T-helper 22 cell (primary cell): ENCODE data around the gene CCND1.
"Not testable (repeated sequence)": the region's sequence is repeated elsewhere in the genome, so short reads cannot be mapped to it uniquely, and the experiment has no call there.

ENCODE experiments used
- DNase-seq: peaks from one replicate; pipeline ENCODE4 v3.0.0-alpha.2; 2020; ENCODE audit warnings: low read depth

Gene CCND1

DNA sequence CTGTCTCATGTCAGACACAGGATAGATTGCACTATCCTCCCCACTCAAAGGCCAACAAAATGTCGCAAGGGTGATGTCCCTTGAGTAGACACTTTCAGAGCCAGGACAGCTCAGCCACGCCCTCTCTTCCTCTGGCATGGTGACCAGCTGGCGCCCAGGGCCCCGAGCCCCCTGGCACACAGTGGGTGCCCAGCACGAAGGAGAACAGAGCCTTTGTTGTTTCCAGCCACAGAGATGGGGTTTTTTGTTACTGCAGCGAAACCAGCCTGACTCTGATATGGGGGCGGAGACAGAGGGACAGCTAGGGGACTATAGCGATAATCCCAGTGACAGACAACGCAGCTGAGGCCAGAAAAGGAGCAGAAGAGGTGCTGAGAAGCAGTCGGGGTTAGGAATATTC is 23.3 kb upstream of the CCND1 start:
- no peak for DNase-seq

DNA sequence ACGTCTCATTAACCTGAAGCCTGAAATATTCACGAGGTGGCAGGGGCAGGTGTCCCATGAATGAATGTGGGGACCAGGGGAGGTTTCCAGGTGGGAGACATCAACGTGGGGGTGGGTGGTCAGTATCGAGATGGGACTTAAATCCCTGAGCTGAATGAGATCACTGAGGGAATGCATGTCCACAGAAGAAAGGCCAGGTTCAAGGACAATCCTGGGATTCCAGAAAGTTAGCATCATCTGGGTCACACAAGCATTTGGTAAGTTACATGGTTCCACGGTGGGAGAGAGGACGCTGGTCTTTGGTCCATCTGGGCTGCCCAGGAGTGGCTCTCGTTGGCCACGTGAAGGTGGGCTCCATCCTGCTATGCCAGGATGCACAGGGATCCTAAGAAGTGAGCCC is 22.7 kb upstream of the CCND1 start:
- DNase-seq: no peak

DNA sequence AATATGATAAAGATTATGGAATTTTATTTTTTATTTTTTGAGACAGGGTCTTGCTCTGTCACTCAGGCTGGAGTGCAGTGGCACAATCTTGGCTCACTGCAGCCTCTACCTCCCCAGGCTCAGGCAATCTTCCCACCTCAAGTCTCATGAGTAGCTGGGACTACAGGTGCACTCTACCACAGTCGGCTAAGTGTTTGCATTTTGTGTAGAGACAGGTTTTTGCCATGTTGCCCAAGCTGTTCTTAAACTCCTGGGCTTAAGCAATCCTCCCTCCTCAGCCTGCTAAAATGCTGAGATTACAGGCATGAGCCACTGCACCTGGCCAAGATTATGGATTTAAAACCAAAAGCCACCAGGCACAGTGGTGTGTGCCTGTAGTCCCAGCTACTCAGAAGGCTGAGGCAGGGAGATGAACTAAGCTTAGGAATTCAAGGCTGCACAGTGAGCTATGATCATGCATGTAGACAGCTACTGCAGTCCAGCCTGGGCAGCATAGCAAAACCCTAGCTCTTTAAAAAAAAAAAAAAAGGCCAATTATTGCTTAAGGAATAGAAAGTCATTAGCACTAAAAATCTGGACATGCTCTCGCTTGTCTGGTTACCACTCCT is 20.2 kb upstream of the CCND1 start:
- DNase-seq: no peak

GRCh38 chr11:69622097-69622681 is 18.8 kb upstream of the CCND1 start:
- DNase-seq: not testable (repeated sequence)

GRCh38 chr11:69624293-69624692 is 16.7 kb upstream of the CCND1 start:
- DNase-seq: no peak

DNA sequence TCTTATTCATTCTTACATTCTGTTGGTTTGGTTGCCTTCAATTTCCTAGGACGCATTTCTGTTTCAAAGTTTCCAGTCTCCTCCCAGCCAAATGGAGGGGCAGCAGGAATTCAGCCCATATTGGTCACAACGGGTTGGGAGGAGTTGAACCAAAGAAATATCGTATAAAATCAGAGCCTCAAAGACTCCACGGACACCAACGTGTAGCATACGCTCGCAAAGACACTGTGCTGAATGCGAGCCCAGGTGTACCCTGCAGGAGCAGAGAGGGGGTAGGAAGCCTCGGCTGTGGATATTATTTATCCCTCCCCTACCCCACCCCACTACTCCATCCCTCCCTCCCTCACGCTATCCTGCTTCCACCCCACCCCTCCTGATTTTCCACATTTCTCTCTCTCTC is 15.5 kb upstream of the CCND1 start:
- no peak for DNase-seq

DNA sequence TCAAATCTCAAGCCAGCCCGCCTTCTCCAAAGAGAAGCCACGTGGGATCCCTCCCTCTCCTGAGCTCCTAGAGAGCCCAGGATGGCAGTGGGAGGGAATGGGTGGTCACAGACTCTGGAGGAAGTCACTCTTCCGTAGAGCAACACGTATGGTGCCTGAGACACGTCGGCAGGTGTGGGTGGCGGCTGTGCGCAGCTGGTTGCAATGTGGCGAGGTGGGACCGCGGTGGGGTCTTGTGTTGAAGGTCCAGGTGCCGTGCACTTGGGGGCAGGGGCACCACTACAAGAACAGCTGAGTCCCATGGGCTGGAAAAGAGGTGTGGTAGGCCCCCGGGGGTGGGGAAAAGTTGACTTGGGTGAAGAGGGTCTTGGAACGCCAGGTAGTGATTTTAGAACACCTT is 13.4 kb upstream of the CCND1 start:
- no peak for DNase-seq

DNA sequence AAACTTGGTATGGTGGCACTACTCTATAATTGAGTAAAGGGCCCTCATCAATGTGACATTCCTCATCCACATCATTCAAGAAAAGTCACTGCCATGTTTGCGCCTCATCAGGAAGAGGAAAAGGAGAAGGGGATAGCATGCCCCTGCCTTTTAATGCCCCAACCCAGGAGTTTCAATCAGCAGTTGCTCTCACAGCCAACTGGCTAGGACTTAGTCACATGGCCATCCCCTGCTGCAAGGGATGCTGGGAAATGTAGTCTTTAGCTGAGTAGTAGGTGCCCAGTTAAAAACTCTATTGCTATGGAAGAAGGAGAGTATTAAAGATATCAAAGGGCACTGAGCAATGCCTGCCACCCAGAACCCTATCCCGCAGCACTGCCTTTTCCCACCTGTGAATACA is 10.9 kb upstream of the CCND1 start:
- no peak for DNase-seq

- DNase-seq: no peak
Measured at GRCh38 chr11:69630424-69630823, 10.5 kb upstream of the CCND1 start.

- DNase-seq: no peak
Measured at GRCh38 chr11:69632900-69633299, 8.1 kb upstream of the CCND1 start.

DNA sequence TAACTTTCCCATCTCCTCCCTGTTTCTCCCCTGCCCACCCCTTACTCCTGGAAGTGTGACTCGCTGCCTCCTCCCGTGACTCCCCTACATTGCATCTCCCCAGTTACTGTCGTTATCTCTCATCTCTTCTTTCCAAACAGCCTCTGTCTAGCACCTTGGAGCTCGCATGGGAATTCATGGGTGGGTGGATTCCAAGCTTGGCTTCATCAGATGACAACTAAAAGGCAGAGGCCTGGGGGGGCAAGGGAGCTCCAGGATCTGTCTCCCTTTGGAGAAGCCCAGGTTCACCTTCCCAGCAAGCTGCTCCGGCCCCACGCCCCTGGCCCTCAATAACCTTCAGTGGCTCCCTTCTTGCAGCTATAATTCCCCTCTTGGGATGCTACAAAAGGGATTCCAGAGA is 6.9 kb upstream of the CCND1 start:
- no peak for DNase-seq

- DNase-seq: no peak
Measured at GRCh38 chr11:69634590-69634989, 6.4 kb upstream of the CCND1 start.

DNA sequence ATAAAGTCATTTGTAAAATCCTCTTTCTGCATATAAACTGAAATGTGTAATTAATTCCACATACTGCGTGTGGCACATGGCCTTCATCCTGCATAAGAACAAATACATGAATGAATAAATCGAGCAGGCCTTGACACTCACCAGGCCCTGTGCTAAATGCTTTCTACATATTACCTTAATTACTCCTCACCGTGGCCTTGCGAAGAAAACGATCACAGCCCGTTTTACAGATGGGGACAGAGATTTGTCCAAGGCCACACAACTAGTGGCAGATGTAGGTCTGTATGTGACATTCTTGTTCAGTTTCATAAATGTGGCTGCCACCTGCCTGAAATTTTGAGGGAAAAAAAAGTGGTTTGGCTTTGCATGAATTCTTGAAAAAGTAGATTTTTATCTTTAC is 5.8 kb upstream of the CCND1 start:
- DNase-seq: no peak

GRCh38 chr11:69635804-69636511 is 5.0 kb upstream of the CCND1 start:
- no peak for DNase-seq

- DNase-seq: no peak
Measured at GRCh38 chr11:69636512-69637197, 4.3 kb upstream of the CCND1 start.

DNA sequence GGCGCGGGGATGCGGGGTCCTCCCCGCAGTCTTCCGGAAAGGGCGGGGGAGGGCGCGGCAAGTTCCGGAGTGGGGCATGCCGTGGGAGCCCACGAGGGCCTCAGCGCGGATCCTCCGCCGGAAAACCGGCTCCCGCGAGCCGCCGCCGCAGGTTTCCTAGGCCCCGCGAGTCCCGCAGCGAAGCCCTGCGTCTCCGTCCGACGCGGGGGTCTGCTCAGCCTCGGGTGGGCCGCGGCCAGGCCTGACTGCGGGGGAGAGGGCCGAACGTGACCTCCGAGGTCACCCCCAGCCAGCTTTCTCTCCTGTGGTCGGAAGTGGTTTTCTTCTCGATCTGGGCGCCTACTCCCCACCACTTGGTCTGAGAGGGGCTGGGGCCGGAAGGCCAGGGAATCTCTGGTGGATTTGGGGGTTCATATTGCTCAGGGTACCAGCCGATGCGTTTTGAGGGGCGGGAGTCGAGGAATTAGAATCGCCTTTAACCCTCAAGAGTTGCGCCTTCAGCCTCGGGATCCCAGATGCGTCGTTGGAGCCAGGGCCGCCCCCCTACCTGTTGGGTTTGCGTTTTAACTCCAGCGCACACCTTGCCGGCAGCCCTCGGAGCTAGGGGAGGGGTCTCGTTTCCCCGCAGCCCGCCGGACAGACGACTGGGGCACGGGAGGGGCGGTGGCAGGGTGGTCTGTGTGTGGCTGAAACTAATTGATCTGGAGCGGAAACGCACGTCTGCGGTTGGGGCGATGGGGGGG is 3.6 kb upstream of the CCND1 start:
- DNase-seq: no peak

- DNase-seq: no peak
Measured at GRCh38 chr11:69637941-69638871, 2.8 kb upstream of the CCND1 start.

DNA sequence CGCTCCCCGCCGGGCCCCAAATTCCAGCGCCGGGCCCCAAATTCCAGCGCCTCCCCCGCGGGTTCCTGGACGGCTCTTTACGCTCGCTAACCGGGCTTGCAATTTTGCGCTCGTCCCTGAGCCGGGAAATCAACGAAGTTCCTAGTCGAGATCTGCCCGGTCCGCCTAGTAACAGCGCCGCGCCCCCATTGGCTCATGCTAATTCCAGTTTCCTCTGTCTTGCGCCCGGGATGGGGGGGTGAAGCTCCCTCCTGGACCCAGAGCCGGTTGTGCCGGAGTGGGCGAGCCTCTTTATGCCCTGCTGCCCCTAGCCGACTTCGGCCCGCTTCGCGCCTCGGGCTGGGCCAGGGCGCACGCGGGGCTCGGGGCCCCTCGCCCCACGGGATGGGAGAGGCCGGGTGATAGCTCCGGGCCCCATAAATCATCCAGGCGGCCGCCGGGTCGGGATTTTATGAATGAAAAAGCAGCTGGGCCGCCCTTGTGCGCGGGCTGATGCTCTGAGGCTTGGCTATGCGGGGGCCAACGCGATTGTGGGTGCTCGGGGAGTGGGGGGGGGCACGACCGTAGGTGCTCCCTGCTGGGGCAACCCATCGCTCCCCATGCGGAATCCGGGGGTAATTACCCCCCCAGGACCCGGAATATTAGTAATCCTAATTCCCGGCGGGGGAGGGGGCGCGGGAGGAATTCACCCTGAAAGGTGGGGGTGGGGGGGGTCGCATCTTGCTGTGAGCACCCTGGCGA is 1.8 kb upstream of the CCND1 start:
- no peak for DNase-seq

DNA sequence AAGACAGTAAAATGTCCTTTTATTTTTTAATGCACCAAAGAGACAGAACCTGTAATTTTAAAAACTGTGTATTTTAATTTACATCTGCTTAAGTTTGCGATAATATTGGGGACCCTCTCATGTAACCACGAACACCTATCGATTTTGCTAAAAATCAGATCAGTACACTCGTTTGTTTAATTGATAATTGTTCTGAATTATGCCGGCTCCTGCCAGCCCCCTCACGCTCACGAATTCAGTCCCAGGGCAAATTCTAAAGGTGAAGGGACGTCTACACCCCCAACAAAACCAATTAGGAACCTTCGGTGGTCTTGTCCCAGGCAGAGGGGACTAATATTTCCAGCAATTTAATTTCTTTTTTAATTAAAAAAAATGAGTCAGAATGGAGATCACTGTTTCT is 1.1 kb upstream of the CCND1 start:
- no peak for DNase-seq

GRCh38 chr11:69640260-69640994 is 529 bp upstream of the CCND1 start:
- DNase-seq: no peak
